ENCODE measurements around the gene KCNK13. TPM values are rescaled to one million over a fixed set of nuclear protein-coding genes. Genes with fewer than 3 reads are reported as not detected.

The KCNK13 gene
- total and polyA plus RNA-seq, 2 experiments from 2014 or later: 0.21 to 1.0 TPM

DNA sequence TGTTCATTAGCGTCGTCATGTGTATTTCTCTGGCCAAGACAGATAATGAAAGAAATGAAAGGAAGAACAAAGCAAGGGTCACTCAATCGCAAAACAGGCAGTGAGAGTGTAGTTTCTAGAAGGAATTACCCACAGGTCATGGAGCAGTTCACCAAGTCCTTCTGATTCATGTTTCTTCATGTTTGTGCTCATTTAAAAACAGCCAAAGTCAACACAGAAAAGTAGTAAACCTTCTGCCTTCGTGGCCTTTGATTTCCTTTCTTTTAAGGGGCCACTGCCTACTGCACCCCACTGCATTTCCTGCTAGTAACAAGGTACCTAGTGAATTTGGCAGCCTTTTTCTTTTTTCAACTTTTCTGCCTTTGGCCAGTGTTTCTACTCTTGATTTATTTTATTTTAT lies 75.1 kb downstream of the KCNK13 start (continued):
- TF ChIP-seq, protein P1, sequence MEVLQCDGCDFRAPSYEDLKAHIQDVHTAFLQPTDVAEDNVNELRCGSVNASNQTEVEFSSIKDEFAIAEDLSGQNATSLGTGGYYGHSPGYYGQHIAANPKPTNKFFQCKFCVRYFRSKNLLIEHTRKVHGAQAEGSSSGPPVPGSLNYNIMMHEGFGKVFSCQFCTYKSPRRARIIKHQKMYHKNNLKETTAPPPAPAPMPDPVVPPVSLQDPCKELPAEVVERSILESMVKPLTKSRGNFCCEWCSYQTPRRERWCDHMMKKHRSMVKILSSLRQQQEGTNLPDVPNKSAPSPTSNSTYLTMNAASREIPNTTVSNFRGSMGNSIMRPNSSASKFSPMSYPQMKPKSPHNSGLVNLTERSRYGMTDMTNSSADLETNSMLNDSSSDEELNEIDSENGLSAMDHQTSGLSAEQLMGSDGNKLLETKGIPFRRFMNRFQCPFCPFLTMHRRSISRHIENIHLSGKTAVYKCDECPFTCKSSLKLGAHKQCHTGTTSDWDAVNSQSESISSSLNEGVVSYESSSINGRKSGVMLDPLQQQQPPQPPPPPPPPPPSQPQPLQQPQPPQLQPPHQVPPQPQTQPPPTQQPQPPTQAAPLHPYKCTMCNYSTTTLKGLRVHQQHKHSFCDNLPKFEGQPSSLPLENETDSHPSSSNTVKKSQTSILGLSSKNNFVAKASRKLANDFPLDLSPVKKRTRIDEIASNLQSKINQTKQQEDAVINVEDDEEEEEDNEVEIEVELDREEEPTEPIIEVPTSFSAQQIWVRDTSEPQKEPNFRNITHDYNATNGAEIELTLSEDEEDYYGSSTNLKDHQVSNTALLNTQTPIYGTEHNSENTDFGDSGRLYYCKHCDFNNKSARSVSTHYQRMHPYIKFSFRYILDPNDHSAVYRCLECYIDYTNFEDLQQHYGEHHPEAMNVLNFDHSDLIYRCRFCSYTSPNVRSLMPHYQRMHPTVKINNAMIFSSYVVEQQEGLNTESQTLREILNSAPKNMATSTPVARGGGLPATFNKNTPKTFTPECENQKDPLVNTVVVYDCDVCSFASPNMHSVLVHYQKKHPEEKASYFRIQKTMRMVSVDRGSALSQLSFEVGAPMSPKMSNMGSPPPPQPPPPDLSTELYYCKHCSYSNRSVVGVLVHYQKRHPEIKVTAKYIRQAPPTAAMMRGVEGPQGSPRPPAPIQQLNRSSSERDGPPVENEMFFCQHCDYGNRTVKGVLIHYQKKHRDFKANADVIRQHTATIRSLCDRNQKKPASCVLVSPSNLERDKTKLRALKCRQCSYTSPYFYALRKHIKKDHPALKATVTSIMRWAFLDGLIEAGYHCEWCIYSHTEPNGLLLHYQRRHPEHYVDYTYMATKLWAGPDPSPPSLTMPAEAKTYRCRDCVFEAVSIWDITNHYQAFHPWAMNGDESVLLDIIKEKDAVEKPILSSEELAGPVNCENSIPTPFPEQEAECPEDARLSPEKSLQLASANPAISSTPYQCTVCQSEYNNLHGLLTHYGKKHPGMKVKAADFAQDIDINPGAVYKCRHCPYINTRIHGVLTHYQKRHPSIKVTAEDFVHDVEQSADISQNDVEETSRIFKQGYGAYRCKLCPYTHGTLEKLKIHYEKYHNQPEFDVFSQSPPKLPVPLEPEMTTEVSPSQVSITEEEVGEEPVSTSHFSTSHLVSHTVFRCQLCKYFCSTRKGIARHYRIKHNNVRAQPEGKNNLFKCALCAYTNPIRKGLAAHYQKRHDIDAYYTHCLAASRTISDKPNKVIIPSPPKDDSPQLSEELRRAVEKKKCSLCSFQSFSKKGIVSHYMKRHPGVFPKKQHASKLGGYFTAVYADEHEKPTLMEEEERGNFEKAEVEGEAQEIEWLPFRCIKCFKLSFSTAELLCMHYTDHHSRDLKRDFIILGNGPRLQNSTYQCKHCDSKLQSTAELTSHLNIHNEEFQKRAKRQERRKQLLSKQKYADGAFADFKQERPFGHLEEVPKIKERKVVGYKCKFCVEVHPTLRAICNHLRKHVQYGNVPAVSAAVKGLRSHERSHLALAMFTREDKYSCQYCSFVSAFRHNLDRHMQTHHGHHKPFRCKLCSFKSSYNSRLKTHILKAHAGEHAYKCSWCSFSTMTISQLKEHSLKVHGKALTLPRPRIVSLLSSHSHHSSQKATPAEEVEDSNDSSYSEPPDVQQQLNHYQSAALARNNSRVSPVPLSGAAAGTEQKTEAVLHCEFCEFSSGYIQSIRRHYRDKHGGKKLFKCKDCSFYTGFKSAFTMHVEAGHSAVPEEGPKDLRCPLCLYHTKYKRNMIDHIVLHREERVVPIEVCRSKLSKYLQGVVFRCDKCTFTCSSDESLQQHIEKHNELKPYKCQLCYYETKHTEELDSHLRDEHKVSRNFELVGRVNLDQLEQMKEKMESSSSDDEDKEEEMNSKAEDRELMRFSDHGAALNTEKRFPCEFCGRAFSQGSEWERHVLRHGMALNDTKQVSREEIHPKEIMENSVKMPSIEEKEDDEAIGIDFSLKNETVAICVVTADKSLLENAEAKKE (CRISPR knock-in tag; IDR thresholded peaks at IDR 0.05): no peak
- no peak for TF ChIP-seq CREB1 (CRISPR knock-in tag; IDR thresholded peaks at IDR 0.05; ENCODE audit: low read depth)
- TF ChIP-seq, protein P2, sequence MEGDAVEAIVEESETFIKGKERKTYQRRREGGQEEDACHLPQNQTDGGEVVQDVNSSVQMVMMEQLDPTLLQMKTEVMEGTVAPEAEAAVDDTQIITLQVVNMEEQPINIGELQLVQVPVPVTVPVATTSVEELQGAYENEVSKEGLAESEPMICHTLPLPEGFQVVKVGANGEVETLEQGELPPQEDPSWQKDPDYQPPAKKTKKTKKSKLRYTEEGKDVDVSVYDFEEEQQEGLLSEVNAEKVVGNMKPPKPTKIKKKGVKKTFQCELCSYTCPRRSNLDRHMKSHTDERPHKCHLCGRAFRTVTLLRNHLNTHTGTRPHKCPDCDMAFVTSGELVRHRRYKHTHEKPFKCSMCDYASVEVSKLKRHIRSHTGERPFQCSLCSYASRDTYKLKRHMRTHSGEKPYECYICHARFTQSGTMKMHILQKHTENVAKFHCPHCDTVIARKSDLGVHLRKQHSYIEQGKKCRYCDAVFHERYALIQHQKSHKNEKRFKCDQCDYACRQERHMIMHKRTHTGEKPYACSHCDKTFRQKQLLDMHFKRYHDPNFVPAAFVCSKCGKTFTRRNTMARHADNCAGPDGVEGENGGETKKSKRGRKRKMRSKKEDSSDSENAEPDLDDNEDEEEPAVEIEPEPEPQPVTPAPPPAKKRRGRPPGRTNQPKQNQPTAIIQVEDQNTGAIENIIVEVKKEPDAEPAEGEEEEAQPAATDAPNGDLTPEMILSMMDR (conservative IDR thresholded peaks at IDR 0.05; ENCODE audit: low read depth in 2 of 2): no peak
- TF ChIP-seq NANOG (IDR thresholded peaks at IDR 0.05; ENCODE audit: borderline replicate concordance): no peak
- TF ChIP-seq STAT1 (IDR thresholded peaks at IDR 0.05; ENCODE audit: unreplicated experiment): no peak
- no peak for TF ChIP-seq ZNF114 (CRISPR knock-in tag; IDR thresholded peaks at IDR 0.05)

DNA sequence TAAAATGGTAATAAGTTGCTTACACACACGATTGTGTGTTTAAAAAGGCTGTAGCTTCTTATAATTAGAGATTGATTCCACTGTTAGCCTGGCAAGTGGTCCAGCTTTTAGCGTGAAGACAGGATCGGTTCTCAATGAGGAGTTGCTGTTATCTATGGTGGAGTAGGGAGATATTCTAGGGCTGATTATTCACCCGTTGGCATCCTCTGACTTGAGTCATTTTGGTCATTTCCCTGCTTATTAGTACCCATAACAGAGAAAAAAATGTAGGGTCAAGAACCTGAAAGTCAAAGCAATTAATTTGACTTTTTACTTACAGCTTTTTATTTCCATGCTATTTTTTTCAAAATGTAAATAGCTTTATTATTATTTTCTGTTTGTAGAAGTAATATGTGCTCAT lies 76.0 kb downstream of the KCNK13 start:
- Histone ChIP-seq H3K9me2 (ENCODE audit: insufficient read depth) (no peaks in the 10 kb centered on the region), H3K4me1 (ENCODE audit: insufficient read depth) (peaks cover 5% of the 10 kb centered on the region; the same call in 1 of the 2 replicates), H3K27ac (ENCODE audit: low read depth) (no peak overlapping the region), H3K4me3 (no peak overlapping the region), H4K20me1 (replicated peaks; ENCODE audit: insufficient read depth) (no peaks in the 10 kb centered on the region), H3K79me2 (replicated peaks; ENCODE audit: insufficient read depth) (no peaks in the 10 kb centered on the region), H3K36me3 (ENCODE audit: insufficient read depth) (no peaks in the 10 kb centered on the region), H3K4me2 (no peak overlapping the region), H3K27me3 (ENCODE audit: insufficient read depth) (no peaks in the 10 kb centered on the region), H3F3A (replicated peaks; ENCODE audit: low read depth) (no peaks in the 10 kb centered on the region), H2AFZ (no peak overlapping the region)
- Mint-ChIP-seq H3K27ac (no peak overlapping the region), H3K27me3 (ENCODE audit: insufficient read depth, low read depth, poor library complexity) (peaks cover 3% of the 10 kb centered on the region), H3K4me3 (no peak overlapping the region), H3K4me1 (peaks cover 11% of the 10 kb centered on the region), H3K36me3 (ENCODE audit: low read depth) (no peaks in the 10 kb centered on the region), H3K9me3 (no peaks in the 10 kb centered on the region)
- DNase-seq (ENCODE audit: low spot score) (no peak), ATAC-seq (no peak)
- TF ChIP-seq EZH2phosphoT487 (IDR thresholded peaks at IDR 0.05; ENCODE audit: unreplicated experiment) (no peak), POLR2AphosphoS5 (IDR thresholded peaks at IDR 0.05; ENCODE audit: low read depth) (no peak), ZNF331 (CRISPR knock-in tag; IDR thresholded peaks at IDR 0.05; ENCODE audit: low read depth) (no peak), STAT1 (IDR thresholded peaks at IDR 0.05; ENCODE audit: unreplicated experiment) (no peak), JUNB (IDR thresholded peaks at IDR 0.05; ENCODE audit: unreplicated experiment) (no peak), ZNF114 (CRISPR knock-in tag; IDR thresholded peaks at IDR 0.05) (no peak), NANOG (IDR thresholded peaks at IDR 0.05; ENCODE audit: borderline replicate concordance) (no peak), EZH2 (IDR thresholded peaks at IDR 0.05; ENCODE audit: low read depth, unreplicated experiment) (no peak)
- TF ChIP-seq, protein P3, sequence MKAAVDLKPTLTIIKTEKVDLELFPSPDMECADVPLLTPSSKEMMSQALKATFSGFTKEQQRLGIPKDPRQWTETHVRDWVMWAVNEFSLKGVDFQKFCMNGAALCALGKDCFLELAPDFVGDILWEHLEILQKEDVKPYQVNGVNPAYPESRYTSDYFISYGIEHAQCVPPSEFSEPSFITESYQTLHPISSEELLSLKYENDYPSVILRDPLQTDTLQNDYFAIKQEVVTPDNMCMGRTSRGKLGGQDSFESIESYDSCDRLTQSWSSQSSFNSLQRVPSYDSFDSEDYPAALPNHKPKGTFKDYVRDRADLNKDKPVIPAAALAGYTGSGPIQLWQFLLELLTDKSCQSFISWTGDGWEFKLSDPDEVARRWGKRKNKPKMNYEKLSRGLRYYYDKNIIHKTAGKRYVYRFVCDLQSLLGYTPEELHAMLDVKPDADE (IDR thresholded peaks at IDR 0.05): no peak
- TF ChIP-seq, protein P2 (conservative IDR thresholded peaks at IDR 0.05; ENCODE audit: low read depth in 2 of 2): no peak

All from GM23338 (cell line).